ENCODE data around the gene SLC6A17. TPM values are rescaled to one million over a fixed set of nuclear protein-coding genes. Genes with fewer than 3 reads are reported as not detected.

Gene SLC6A17
- total RNA-seq, 1 donor from 2014 or later, result 0.11 TPM

- no peak overlapping the region for H3K4me3 ChIP-seq
- no peaks in the 10 kb centered on the region for H3K9me3 ChIP-seq
- no peak overlapping the region for H3K27ac ChIP-seq
- no peak for DNase-seq (ENCODE audit: low spot score in 2 of 2)
- H3K4me1 ChIP-seq, result no peaks in the 10 kb centered on the region
- H3K36me3 ChIP-seq, result no peaks in the 10 kb centered on the region
- intact Hi-C loops (cut with DNase I), result no loop called here
- no peak for TF ChIP-seq CTCF (IDR thresholded peaks at IDR 0.05)
- no peaks in the 10 kb centered on the region for H3K27me3 ChIP-seq
Observed at GRCh38 chr1:110164725-110165350, 14.5 kb downstream of the SLC6A17 start.

GRCh38 chr1:110165761-110166231 is 15.5 kb downstream of the SLC6A17 start:
- Histone ChIP-seq H3K4me1 (no peaks in the 10 kb centered on the region), H3K9me3 (no peaks in the 10 kb centered on the region), H3K36me3 (no peaks in the 10 kb centered on the region), H3K27ac (no peak overlapping the region), H3K4me3 (no peak overlapping the region), H3K27me3 (no peaks in the 10 kb centered on the region)
- no peak for DNase-seq (ENCODE audit: low spot score in 2 of 2)
- no peak for TF ChIP-seq CTCF (IDR thresholded peaks at IDR 0.05)
- intact Hi-C loops (cut with DNase I), result no loop called here

GRCh38 chr1:110166861-110167260 is 16.6 kb downstream of the SLC6A17 start:
- Histone ChIP-seq H3K4me1 (no peaks in the 10 kb centered on the region), H3K27me3 (no peaks in the 10 kb centered on the region), H3K4me3 (no peak overlapping the region), H3K36me3 (no peaks in the 10 kb centered on the region), H3K9me3 (no peaks in the 10 kb centered on the region), H3K27ac (no peak overlapping the region)
- DNase-seq (ENCODE audit: low spot score in 2 of 2), result no peak
- TF ChIP-seq CTCF (IDR thresholded peaks at IDR 0.05), result no peak
- intact Hi-C loops (cut with DNase I), result no loop called here

- H3K9me3 ChIP-seq, result no peaks in the 10 kb centered on the region
- H3K4me3 ChIP-seq, result no peak overlapping the region
- intact Hi-C loops (cut with DNase I), result no loop called here
- no peaks in the 10 kb centered on the region for H3K27me3 ChIP-seq
- no peaks in the 10 kb centered on the region for H3K4me1 ChIP-seq
- no peak overlapping the region for H3K27ac ChIP-seq
- H3K36me3 ChIP-seq, result no peaks in the 10 kb centered on the region
- no peak for TF ChIP-seq CTCF (IDR thresholded peaks at IDR 0.05)
- no peak for DNase-seq (ENCODE audit: low spot score in 2 of 2)
Observed at GRCh38 chr1:110170766-110171733, 20.8 kb downstream of the SLC6A17 start.

- H3K27me3 ChIP-seq, result no peaks in the 10 kb centered on the region
- H3K4me1 ChIP-seq, result no peaks in the 10 kb centered on the region
- DNase-seq (ENCODE audit: low spot score in 2 of 2), result no peak
- intact Hi-C loops (cut with DNase I), result no loop called here
- H3K4me3 ChIP-seq, result no peak overlapping the region
- no peak overlapping the region for H3K27ac ChIP-seq
- TF ChIP-seq CTCF (IDR thresholded peaks at IDR 0.05), result no peak
- H3K36me3 ChIP-seq, result no peaks in the 10 kb centered on the region
- no peaks in the 10 kb centered on the region for H3K9me3 ChIP-seq
Observed at GRCh38 chr1:110172001-110172400, 21.7 kb downstream of the SLC6A17 start.

Data from ascending aorta (tissue), 2 donors.